Measurements from ENCODE around the gene SLC9A3. TPM values are rescaled to one million over a fixed set of nuclear protein-coding genes. Genes with fewer than 3 reads are reported as not detected.

The SLC9A3 gene
- total RNA-seq, 1 experiment from 2014 or later: 0.85 TPM

DNA sequence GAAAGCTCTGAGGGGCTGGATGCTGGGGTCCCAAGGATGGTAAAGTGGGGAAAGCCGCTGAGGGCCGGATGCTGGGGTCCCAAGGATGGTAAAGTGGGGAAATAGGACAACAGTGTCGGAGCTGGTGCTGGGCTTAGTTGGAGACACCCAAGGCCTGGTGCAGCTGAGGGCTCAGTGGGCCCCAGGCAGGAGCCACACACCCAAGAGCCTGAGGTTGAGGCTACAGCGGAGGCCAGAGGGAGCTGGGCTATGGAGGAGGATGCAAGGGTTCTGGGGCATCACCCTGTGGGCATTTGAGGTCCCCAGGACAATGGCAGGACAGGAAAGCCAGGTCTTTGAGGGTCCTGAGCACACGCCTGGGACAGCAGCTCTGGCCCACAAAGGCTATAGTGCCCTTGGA is 19.1 kb upstream of the SLC9A3 start:
- H3K27ac ChIP-seq (ENCODE audit: insufficient read length, low read depth, low read length): no peak overlapping the region
- no peaks in the 10 kb centered on the region; the same call in 1 of the 2 replicates for H3K27me3 ChIP-seq (ENCODE audit: insufficient read depth, low read length)
- no peaks in the 10 kb centered on the region for H3K4me1 ChIP-seq (ENCODE audit: insufficient read depth, low read length)
- no peak overlapping the region for H2BK20ac ChIP-seq (ENCODE audit: low read depth, low read length, poor library complexity, severe bottlenecking)
- no peak overlapping the region for H2AK5ac ChIP-seq (ENCODE audit: insufficient read length, low read length)
- H3K4me3 Mint-ChIP-seq: no peak overlapping the region
- no peak for DNase-seq
- no peak overlapping the region for H2AFZ ChIP-seq (ENCODE audit: low read length)
- no peak overlapping the region for H2BK12ac ChIP-seq (ENCODE audit: insufficient read length, low read depth, low read length)
- H3K27ac Mint-ChIP-seq: no peak overlapping the region
- no peaks in the 10 kb centered on the region for H3K36me3 Mint-ChIP-seq (ENCODE audit: insufficient read depth in 1 of 3, low read depth in 3 of 3)
- no peak overlapping the region for H4K8ac ChIP-seq (replicated peaks; ENCODE audit: insufficient read length, low read depth, low read length)
- no CpG with 5 or more reads among the region's 5 CpGs for WGBS (ENCODE audit: extremely low coverage, insufficient read length, low lambda C conversion rate)
- no peaks in the 10 kb centered on the region for H4K20me1 ChIP-seq (ENCODE audit: control insufficient read depth, insufficient read depth, insufficient read length)
- no peak overlapping the region for H3K18ac ChIP-seq (ENCODE audit: insufficient read length, low read depth, low read length)
- no peak overlapping the region for H3K4me2 ChIP-seq (ENCODE audit: insufficient read depth, insufficient read length, low read length)
- H3K9ac ChIP-seq (ENCODE audit: extremely low read depth, insufficient read length, low read length): no peak overlapping the region
- TF ChIP-seq, protein P1, sequence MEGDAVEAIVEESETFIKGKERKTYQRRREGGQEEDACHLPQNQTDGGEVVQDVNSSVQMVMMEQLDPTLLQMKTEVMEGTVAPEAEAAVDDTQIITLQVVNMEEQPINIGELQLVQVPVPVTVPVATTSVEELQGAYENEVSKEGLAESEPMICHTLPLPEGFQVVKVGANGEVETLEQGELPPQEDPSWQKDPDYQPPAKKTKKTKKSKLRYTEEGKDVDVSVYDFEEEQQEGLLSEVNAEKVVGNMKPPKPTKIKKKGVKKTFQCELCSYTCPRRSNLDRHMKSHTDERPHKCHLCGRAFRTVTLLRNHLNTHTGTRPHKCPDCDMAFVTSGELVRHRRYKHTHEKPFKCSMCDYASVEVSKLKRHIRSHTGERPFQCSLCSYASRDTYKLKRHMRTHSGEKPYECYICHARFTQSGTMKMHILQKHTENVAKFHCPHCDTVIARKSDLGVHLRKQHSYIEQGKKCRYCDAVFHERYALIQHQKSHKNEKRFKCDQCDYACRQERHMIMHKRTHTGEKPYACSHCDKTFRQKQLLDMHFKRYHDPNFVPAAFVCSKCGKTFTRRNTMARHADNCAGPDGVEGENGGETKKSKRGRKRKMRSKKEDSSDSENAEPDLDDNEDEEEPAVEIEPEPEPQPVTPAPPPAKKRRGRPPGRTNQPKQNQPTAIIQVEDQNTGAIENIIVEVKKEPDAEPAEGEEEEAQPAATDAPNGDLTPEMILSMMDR (conservative IDR thresholded peaks at IDR 0.05): no peak
- H2BK5ac ChIP-seq (ENCODE audit: insufficient read length, low read length): no peak overlapping the region
- H4K91ac ChIP-seq (ENCODE audit: insufficient read length, low read depth, low read length): no peak overlapping the region
- H3K23ac ChIP-seq (ENCODE audit: insufficient read length, low read depth, low read length): no peak overlapping the region
- H3K56ac ChIP-seq (ENCODE audit: insufficient read length, low read depth, low read length): no peak overlapping the region
- H3T11ph ChIP-seq (ENCODE audit: low read length): no peak overlapping the region
- no peak overlapping the region; the same call in 1 of the 2 replicates for H3K14ac ChIP-seq (ENCODE audit: insufficient read depth, low read length)
- H3K9me3 Mint-ChIP-seq: no peaks in the 10 kb centered on the region
- H3K4ac ChIP-seq (ENCODE audit: low read depth, low read length): no peak overlapping the region
- no peaks in the 10 kb centered on the region for H3K79me1 ChIP-seq (ENCODE audit: insufficient read depth, low read depth, low read length, poor library complexity, severe bottlenecking)
- H3K79me2 ChIP-seq (ENCODE audit: insufficient read depth, low read length): no peaks in the 10 kb centered on the region
- H2BK15ac ChIP-seq (ENCODE audit: low read depth, low read length): no peak overlapping the region
- H4K5ac ChIP-seq (ENCODE audit: insufficient read length, low read depth, low read length): no peak overlapping the region
- no peak overlapping the region for H2BK120ac ChIP-seq (ENCODE audit: low read depth, low read length, poor library complexity, severe bottlenecking)
- no peaks in the 10 kb centered on the region for H3K9me3 ChIP-seq (ENCODE audit: control insufficient read depth, low read depth, low read length)
- H3K27me3 Mint-ChIP-seq (ENCODE audit: low read depth): peaks cover 39% of the 10 kb centered on the region
- H3K23me2 ChIP-seq (ENCODE audit: insufficient read length, low read depth, low read length, poor library complexity, severe bottlenecking): no peaks in the 10 kb centered on the region
- peaks cover 0 to 5% of the 10 kb centered on the region in 2 experiments; a peak in 1 of 4 replicates for H3K4me1 Mint-ChIP-seq

Data from H9 (cell line).